GM12878 (cell line): ENCODE results near the gene TMEM252. TPM values are rescaled to one million over a fixed set of nuclear protein-coding genes. Genes with fewer than 3 reads are reported as not detected.

ENCODE experiments used
- ATF7 ChIP-seq: fragments of 450-650 bp; IDR thresholded peaks from 2 replicates; pipeline ENCODE4 v1.6.1; 2016; ENCODE audit warnings: low read depth, mild to moderate bottlenecking
- CEBPZ ChIP-seq: fragments of 150-350 bp; IDR thresholded peaks from 2 replicates; pipeline ENCODE4 v1.6.1; 2016; ENCODE audit warnings: low read depth, low read length
- EED ChIP-seq: sonication (generic); IDR thresholded peaks from 2 replicates; pipeline ENCODE4 v1.6.1; 2016; ENCODE audit warnings: antibody characterized with exemption, low read depth
- EGR1 ChIP-seq, 2 experiments: IDR thresholded peaks; 1 replicate in 1 of 2; 2 replicates in 1 of 2; pipeline ENCODE4 v1.6.1; 2011 to 2012; ENCODE audit warnings: low read depth in 2 of 2, low read length in 2 of 2, borderline replicate concordance in 1 of 2, mild to moderate bottlenecking in 1 of 2, moderate library complexity in 1 of 2
- ESRRA ChIP-seq: IDR thresholded peaks from 2 replicates; pipeline ENCODE4 v1.6.1; 2012; ENCODE audit warnings: mild to moderate bottlenecking, low read length, improper control_type of control experiment
- FOS ChIP-seq: IDR thresholded peaks from 3 replicates; pipeline ENCODE4 v1.6.1; 2011; ENCODE audit warnings: borderline replicate concordance; ENCODE audit not compliant: insufficient read length; ENCODE audit errors: extremely low read depth
- FOXM1 ChIP-seq: IDR thresholded peaks from 2 replicates; pipeline ENCODE4 v1.6.1; 2012; ENCODE audit warnings: low read depth, mild to moderate bottlenecking, inconsistent platforms, low read length, moderate library complexity
- IRF4 ChIP-seq: IDR thresholded peaks from 2 replicates; pipeline ENCODE4 v1.6.1; 2011; ENCODE audit warnings: low read depth, low read length
- LARP7 ChIP-seq: fragments of 450-650 bp; IDR thresholded peaks from 2 replicates; pipeline ENCODE4 v1.6.1; 2017; ENCODE audit warnings: mild to moderate bottlenecking
- NR2C1 ChIP-seq: fragments of 450-650 bp; IDR thresholded peaks from 2 replicates; pipeline ENCODE4 v1.6.1; 2017; ENCODE audit warnings: antibody characterized with exemption, mild to moderate bottlenecking, moderate library complexity
- NR2F1 ChIP-seq: fragments of 450-650 bp; conservative IDR thresholded peaks from 2 replicates; pipeline ENCODE4 v1.6.1; 2017; ENCODE audit warnings: mild to moderate bottlenecking
- PAX5 ChIP-seq: IDR thresholded peaks from 2 replicates; pipeline ENCODE4 v1.6.1; 2011; ENCODE audit warnings: low read depth, low read length, borderline replicate concordance
- POLR2A ChIP-seq: IDR thresholded peaks from 2 replicates; pipeline ENCODE4 v1.6.1; 2011; ENCODE audit warnings: low read depth, mild to moderate bottlenecking, low read length
- POLR2AphosphoS5 ChIP-seq: IDR thresholded peaks from 2 replicates; pipeline ENCODE4 v1.6.1; 2011; ENCODE audit warnings: mild to moderate bottlenecking, low read length, inconsistent platforms
- POU2F2 ChIP-seq: IDR thresholded peaks from 3 replicates; pipeline ENCODE4 v1.6.1; 2011; ENCODE audit warnings: low read depth, mild to moderate bottlenecking, low read length, borderline replicate concordance
- RAD51 ChIP-seq: fragments of 450-650 bp; IDR thresholded peaks from 2 replicates; pipeline ENCODE4 v1.6.1; 2016; ENCODE audit warnings: moderate library complexity, mild to moderate bottlenecking, inconsistent platforms
- RCOR1 ChIP-seq: conservative IDR thresholded peaks from 2 replicates; pipeline ENCODE4 v1.6.1; 2012; ENCODE audit warnings: low read depth, low read length, improper control_type of control experiment
- RUNX3 ChIP-seq: IDR thresholded peaks from 2 replicates; pipeline ENCODE4 v1.6.1; 2012; ENCODE audit warnings: low read length, inconsistent platforms
- SMAD1 ChIP-seq: fragments of 450-650 bp; IDR thresholded peaks from 2 replicates; pipeline ENCODE4 v1.6.1; 2018; ENCODE audit warnings: mild to moderate bottlenecking, low read depth; ENCODE audit not compliant: partially characterized antibody
- ZBED1 ChIP-seq: IDR thresholded peaks from 2 replicates; pipeline ENCODE4 v1.6.1; 2016; ENCODE audit warnings: borderline replicate concordance
- ZBTB4 ChIP-seq: fragments of 450-650 bp; formaldehyde crosslinking; IDR thresholded peaks from 2 replicates; pipeline ENCODE4 v1.4.0; 2022; ENCODE audit warnings: mild to moderate bottlenecking, moderate library complexity
- polyA plus RNA-seq, 11 experiments: library from polyadenylated mRNA; depleted of rRNA in 4 of 11; unstranded in 6 of 11; stranded (reverse) in 5 of 11; fragments of >200 nt; fragmentation: Nextera tagmentation in 4 of 11; fragmentation: Illumina TruSeq in 1 of 11; extraction: Ambion mirVana in 4 of 11; extraction: Trizol in 1 of 11; gene quantifications; 1 replicate in 1 of 11; 2 replicates in 10 of 11; pipeline versions ENCODE4 v1.2.1 to v1.2.3, GENCODE V29; 2011 to 2016; ENCODE audit warnings: inconsistent platforms in 2 of 11, missing spikeins in 2 of 11, low read depth in 1 of 11
- total RNA-seq, 4 experiments: library from RNA; depleted of rRNA in 3 of 4; stranded (reverse); fragments of >200 nt in 3 of 4; fragmentation: Illumina TruSeq in 1 of 4; extraction: Trizol in 1 of 4; gene quantifications; 2 replicates each; pipeline versions ENCODE4 v1.2.1 to v1.2.3, GENCODE V29; 2013 to 2021
- TF ChIP-seq, protein P1 (sequence below): IDR thresholded peaks from 2 replicates; pipeline ENCODE4 v1.6.1; 2012; ENCODE audit warnings: mild to moderate bottlenecking, low read depth, low read length

TMEM252 gene
- total and polyA plus RNA-seq, 10 of the 15 experiments (the other 5 are each of a cell fraction or from before 2014, with no cell fraction given), result not detected

DNA sequence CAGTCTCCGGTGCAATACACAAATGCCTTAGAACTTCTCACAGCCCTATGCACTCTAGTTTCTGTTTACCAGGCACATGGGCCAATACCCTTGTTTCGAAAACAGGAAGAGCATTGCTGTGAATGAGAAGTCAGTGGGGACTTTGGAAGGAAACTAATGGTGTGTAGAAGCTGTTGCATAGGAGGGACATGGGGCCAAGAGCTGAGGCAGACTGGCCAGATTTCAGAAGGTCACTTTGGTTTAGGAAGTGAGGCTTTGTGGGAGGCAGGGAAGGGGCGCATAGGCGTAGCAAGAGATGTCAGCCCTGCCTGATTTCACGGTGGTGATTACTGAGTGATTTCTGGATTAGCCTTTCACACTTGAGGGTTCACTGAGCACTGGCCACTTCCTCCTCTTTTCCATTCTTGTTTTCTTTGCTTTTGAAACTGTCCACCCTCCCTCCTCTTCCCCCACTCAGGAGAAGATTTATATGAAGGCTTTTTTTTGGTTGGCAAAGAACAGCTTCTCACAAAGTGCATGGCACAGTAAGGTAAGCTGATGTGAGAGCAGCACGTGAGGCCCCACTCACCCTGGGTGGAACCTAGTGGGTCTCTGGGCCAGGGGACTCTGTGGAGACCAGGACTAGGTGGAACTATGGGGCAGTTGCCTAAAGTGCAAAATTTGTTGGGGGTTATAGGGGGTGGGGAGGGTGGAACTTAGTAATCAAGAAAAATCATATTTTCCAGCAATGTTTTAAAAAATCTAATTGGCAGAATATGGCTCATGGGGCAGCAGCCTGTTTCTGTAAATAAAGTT, 6.1 kb upstream of the TMEM252 start (continued):
- TF ChIP-seq ATF7, result peak; percentile 54; the same call in 1 of the 2 replicates
- TF ChIP-seq, protein P1, sequence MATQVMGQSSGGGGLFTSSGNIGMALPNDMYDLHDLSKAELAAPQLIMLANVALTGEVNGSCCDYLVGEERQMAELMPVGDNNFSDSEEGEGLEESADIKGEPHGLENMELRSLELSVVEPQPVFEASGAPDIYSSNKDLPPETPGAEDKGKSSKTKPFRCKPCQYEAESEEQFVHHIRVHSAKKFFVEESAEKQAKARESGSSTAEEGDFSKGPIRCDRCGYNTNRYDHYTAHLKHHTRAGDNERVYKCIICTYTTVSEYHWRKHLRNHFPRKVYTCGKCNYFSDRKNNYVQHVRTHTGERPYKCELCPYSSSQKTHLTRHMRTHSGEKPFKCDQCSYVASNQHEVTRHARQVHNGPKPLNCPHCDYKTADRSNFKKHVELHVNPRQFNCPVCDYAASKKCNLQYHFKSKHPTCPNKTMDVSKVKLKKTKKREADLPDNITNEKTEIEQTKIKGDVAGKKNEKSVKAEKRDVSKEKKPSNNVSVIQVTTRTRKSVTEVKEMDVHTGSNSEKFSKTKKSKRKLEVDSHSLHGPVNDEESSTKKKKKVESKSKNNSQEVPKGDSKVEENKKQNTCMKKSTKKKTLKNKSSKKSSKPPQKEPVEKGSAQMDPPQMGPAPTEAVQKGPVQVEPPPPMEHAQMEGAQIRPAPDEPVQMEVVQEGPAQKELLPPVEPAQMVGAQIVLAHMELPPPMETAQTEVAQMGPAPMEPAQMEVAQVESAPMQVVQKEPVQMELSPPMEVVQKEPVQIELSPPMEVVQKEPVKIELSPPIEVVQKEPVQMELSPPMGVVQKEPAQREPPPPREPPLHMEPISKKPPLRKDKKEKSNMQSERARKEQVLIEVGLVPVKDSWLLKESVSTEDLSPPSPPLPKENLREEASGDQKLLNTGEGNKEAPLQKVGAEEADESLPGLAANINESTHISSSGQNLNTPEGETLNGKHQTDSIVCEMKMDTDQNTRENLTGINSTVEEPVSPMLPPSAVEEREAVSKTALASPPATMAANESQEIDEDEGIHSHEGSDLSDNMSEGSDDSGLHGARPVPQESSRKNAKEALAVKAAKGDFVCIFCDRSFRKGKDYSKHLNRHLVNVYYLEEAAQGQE, result no peak
- no peak for TF ChIP-seq POLR2A
- peak; percentile 90 for TF ChIP-seq FOXM1
- TF ChIP-seq POU2F2, result peak; percentile 86
- TF ChIP-seq PAX5, result peak; percentile 100
- peak; percentile 98 for TF ChIP-seq NR2F1
- TF ChIP-seq ZBTB4, result no peak
- no peak for TF ChIP-seq FOS
- TF ChIP-seq IRF4, result peak; percentile 98
- no peak for TF ChIP-seq CEBPZ
- peak; percentile 53; the same call in 1 of the 2 replicates for TF ChIP-seq POLR2AphosphoS5
- no peak for TF ChIP-seq NR2C1
- TF ChIP-seq ESRRA, result no peak
- no peak for TF ChIP-seq LARP7
- peak; percentile 77; the same call in 1 of the 2 replicates for TF ChIP-seq ZBED1
- TF ChIP-seq EGR1 (IDR thresholded peaks at IDR 0.05; ENCODE audit: borderline replicate concordance in 1 of 2, low read depth in 2 of 2, low read length in 2 of 2), result peak in 1 of 2 experiments; percentile 64; a peak in 1 of 3 replicates
- peak; percentile 97 for TF ChIP-seq EED
- no peak for TF ChIP-seq RAD51
- TF ChIP-seq RUNX3, result peak; percentile 97
- TF ChIP-seq RCOR1, result 0 out of 2 replicates have a peak, but pooled peaks have one; percentile 22
- TF ChIP-seq SMAD1, result no peak
